BE2C (cell line): ENCODE data around the gene SPON1.

Experiments used
- DNase-seq: peaks from one replicate; pipeline ENCODE4 v3.0.0-alpha.2; 2020
- H3K27me3 ChIP-seq: fragments of 250-450 bp; sonication (Bioruptor Pico); 2 replicates; pipeline ENCODE4 v1.5.1; 2020; ENCODE audit warnings: mild to moderate bottlenecking
- H3K36me3 ChIP-seq: fragments of 250-450 bp; sonication (Bioruptor Pico); 2 replicates; pipeline ENCODE4 v1.5.1; 2020; ENCODE audit warnings: mild to moderate bottlenecking
- H3K4me1 ChIP-seq: fragments of 250-450 bp; sonication (Bioruptor Pico); 2 replicates; pipeline ENCODE4 v1.5.1; 2020
- H3K4me3 ChIP-seq: 2 replicates; pipeline ENCODE4 v1.5.1; 2011; ENCODE audit warnings: low read depth, low read length
- H3K9me3 ChIP-seq: fragments of 250-450 bp; sonication (Bioruptor Pico); 2 replicates; pipeline ENCODE4 v1.5.1; 2020
- TF ChIP-seq, protein P1 (sequence below): IDR thresholded peaks from 2 replicates; pipeline ENCODE4 v1.5.1; 2012; ENCODE audit warnings: mild to moderate bottlenecking, low read depth, low read length

Gene SPON1

DNA sequence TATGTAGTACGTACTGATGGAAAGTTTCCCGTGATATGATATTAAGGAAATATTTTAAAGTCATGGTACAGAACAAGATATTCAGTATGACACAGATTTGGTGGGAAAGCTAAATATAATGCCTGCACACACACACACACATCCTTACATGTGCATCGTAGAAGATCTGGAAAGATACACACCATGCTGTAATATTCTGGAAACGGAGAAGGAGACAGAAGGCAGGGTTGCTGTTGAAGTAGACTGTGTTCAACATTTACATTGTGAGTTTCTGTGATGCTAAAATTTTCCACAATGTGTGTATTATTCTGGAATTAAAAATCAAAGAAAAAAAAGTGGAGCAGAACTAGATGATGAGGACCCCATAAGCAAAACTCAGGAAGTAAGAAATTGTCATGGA lies 278.4 kb downstream of the SPON1 start:
- Histone ChIP-seq H3K9me3 (no peaks in the 10 kb centered on the region), H3K4me3 (no peak overlapping the region), H3K36me3 (no peaks in the 10 kb centered on the region), H3K27me3 (no peaks in the 10 kb centered on the region), H3K4me1 (no peaks in the 10 kb centered on the region)
- DNase-seq, result no peak
- TF ChIP-seq, protein P1, sequence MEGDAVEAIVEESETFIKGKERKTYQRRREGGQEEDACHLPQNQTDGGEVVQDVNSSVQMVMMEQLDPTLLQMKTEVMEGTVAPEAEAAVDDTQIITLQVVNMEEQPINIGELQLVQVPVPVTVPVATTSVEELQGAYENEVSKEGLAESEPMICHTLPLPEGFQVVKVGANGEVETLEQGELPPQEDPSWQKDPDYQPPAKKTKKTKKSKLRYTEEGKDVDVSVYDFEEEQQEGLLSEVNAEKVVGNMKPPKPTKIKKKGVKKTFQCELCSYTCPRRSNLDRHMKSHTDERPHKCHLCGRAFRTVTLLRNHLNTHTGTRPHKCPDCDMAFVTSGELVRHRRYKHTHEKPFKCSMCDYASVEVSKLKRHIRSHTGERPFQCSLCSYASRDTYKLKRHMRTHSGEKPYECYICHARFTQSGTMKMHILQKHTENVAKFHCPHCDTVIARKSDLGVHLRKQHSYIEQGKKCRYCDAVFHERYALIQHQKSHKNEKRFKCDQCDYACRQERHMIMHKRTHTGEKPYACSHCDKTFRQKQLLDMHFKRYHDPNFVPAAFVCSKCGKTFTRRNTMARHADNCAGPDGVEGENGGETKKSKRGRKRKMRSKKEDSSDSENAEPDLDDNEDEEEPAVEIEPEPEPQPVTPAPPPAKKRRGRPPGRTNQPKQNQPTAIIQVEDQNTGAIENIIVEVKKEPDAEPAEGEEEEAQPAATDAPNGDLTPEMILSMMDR, result no peak

- H3K4me3 ChIP-seq, result no peak overlapping the region
- no peaks in the 10 kb centered on the region for H3K9me3 ChIP-seq
- H3K36me3 ChIP-seq, result no peaks in the 10 kb centered on the region
- H3K4me1 ChIP-seq, result no peaks in the 10 kb centered on the region
- TF ChIP-seq, protein P1, result no peak
- no peak for DNase-seq
- H3K27me3 ChIP-seq, result no peaks in the 10 kb centered on the region
Observed at GRCh38 chr11:14242187-14242586, 279.7 kb downstream of the SPON1 start.

GRCh38 chr11:14242733-14243132 lies 280.2 kb downstream of the SPON1 start:
- H3K4me3 ChIP-seq, result no peak overlapping the region
- H3K36me3 ChIP-seq, result no peaks in the 10 kb centered on the region
- DNase-seq, result no peak
- H3K4me1 ChIP-seq, result no peaks in the 10 kb centered on the region
- TF ChIP-seq, protein P1, result no peak
- no peaks in the 10 kb centered on the region for H3K9me3 ChIP-seq
- H3K27me3 ChIP-seq, result no peaks in the 10 kb centered on the region

GRCh38 chr11:14244926-14245325 lies 282.4 kb downstream of the SPON1 start:
- no peak overlapping the region for H3K4me3 ChIP-seq
- no peaks in the 10 kb centered on the region for H3K9me3 ChIP-seq
- no peaks in the 10 kb centered on the region for H3K36me3 ChIP-seq
- TF ChIP-seq, protein P1, result no peak
- DNase-seq, result no peak
- H3K4me1 ChIP-seq, result no peaks in the 10 kb centered on the region
- no peaks in the 10 kb centered on the region for H3K27me3 ChIP-seq

DNA sequence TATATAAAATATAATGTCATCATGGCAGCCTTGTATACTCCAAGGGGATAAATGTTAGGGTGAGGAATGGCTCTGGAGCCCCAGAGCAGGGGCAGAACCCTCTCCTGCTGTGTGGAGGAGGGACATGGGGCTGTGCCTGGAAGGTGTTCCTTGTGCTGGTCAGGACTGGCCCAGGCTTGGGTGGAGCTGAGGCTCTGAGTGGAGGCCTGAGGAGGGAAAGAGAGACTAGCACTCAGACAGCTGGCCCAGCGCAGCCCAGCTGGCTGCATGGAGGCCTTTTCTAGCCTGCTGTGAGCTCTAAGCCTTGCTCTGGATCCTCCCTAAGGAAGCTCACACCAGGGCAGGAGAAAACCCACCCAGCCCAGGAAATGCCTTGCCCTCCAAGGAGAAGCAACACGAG lies 282.9 kb downstream of the SPON1 start:
- no peaks in the 10 kb centered on the region for H3K36me3 ChIP-seq
- TF ChIP-seq, protein P1, result no peak
- DNase-seq, result no peak
- no peaks in the 10 kb centered on the region for H3K4me1 ChIP-seq
- no peaks in the 10 kb centered on the region for H3K9me3 ChIP-seq
- H3K4me3 ChIP-seq, result no peak overlapping the region
- H3K27me3 ChIP-seq, result no peaks in the 10 kb centered on the region

- Histone ChIP-seq H3K36me3 (no peaks in the 10 kb centered on the region), H3K4me3 (no peak overlapping the region), H3K27me3 (no peaks in the 10 kb centered on the region), H3K9me3 (no peaks in the 10 kb centered on the region), H3K4me1 (no peaks in the 10 kb centered on the region)
- TF ChIP-seq, protein P1, result no peak
- no peak for DNase-seq
Observed at GRCh38 chr11:14248580-14248981, 286.1 kb downstream of the SPON1 start.
